ENCODE data around the gene PALM.

DNA sequence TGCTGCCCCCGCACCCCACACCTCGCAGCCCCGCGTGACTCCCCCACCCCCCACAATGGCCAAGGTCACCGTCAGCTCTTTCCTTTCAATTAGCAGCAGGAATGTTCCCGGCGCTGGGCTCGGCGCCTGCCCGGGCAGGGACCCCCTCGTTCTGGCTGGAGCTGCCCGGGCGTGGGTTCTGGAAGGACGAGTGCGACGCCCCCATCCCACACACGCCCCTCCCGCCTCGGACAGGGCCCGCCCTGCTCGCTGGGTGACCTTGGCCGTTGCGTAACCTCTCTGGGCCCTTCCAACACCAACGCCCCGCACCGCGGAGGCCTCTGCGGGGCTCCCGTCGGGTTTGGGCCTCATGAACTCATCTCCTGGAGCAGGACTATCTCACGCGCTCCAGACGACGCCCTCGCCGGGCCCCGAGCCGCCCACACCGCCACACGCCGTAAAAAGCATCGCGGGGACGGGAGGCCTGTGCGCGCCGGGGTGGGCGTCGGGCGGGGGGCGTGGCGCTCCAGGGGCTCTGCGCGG lies 10.3 kb downstream of the PALM start:
- TF ChIP-seq, protein P1, sequence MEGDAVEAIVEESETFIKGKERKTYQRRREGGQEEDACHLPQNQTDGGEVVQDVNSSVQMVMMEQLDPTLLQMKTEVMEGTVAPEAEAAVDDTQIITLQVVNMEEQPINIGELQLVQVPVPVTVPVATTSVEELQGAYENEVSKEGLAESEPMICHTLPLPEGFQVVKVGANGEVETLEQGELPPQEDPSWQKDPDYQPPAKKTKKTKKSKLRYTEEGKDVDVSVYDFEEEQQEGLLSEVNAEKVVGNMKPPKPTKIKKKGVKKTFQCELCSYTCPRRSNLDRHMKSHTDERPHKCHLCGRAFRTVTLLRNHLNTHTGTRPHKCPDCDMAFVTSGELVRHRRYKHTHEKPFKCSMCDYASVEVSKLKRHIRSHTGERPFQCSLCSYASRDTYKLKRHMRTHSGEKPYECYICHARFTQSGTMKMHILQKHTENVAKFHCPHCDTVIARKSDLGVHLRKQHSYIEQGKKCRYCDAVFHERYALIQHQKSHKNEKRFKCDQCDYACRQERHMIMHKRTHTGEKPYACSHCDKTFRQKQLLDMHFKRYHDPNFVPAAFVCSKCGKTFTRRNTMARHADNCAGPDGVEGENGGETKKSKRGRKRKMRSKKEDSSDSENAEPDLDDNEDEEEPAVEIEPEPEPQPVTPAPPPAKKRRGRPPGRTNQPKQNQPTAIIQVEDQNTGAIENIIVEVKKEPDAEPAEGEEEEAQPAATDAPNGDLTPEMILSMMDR (IDR thresholded peaks at IDR 0.05), result no peak
- no peak for TF ChIP-seq EZH2 (IDR thresholded peaks at IDR 0.05)
- TF ChIP-seq EZH2phosphoT487 (IDR thresholded peaks at IDR 0.05), result no peak
